IMR-90 (cell line): Measurements from ENCODE around the gene GATA2. TPM values are rescaled to one million over a fixed set of nuclear protein-coding genes. Genes with fewer than 3 reads are reported as not detected.

Experiments
- ATAC-seq: fragments of 200-7000 bp; cut with Tn5 transposase; 2 replicates; pipeline ENCODE4 v1.9.1; 2020; ENCODE audit warnings: low read depth, mild to moderate bottlenecking, moderate library complexity
- BruUV-seq: library from RNA; stranded (reverse); fragments of 400-500 nt; replicated peaks from 2 replicates; lab custom pipeline; 2021; lab: Mats Ljungman, UMichigan
- CTCF ChIA-PET: fragments of 300-600 bp; formaldehyde crosslinking; extraction: SDS; loops from one replicate; lab custom pipeline; 2021; ENCODE audit warnings: antibody characterized with exemption; lab: Yijun Ruan, JAX
- POLR2A ChIA-PET: fragments of 300-600 bp; sonication (Branson Sonifier 250); formaldehyde crosslinking; loops from one replicate; lab custom pipeline; 2022; ENCODE audit warnings: antibody characterized with exemption; ENCODE audit not compliant: unreplicated experiment; lab: Charles Lee
- DNase-seq: peaks from one replicate; pipeline ENCODE4 v3.0.0; 2013
- H2AFZ ChIP-seq: replicated peaks from 2 replicates; pipeline ENCODE3; 2013; ENCODE audit warnings: low read length, mild to moderate bottlenecking; ENCODE audit not compliant: poor library complexity
- H2AK5ac ChIP-seq: 2 replicates; pipeline ENCODE4 v1.6.1; 2013; ENCODE audit warnings: low read depth, low read length, inconsistent platforms
- H2AK9ac ChIP-seq: replicated peaks from 2 replicates; pipeline ENCODE3; 2013; ENCODE audit warnings: mild to moderate bottlenecking, low read depth, low read length, moderate library complexity; ENCODE audit not compliant: poor library complexity
- H2BK120ac ChIP-seq: 2 replicates; pipeline ENCODE4 v1.6.1; 2013; ENCODE audit warnings: low read depth, low read length, inconsistent platforms
- H2BK15ac ChIP-seq: 3 replicates; pipeline ENCODE4 v1.6.1; 2013; ENCODE audit warnings: low read depth, low read length, inconsistent platforms
- H2BK20ac ChIP-seq: 2 replicates; pipeline ENCODE4 v1.6.1; 2013; ENCODE audit warnings: low read depth, mild to moderate bottlenecking, inconsistent platforms, low read length, moderate library complexity
- H2BK5ac ChIP-seq: 2 replicates; pipeline ENCODE4 v1.6.1; 2013; ENCODE audit warnings: mild to moderate bottlenecking, low read depth, low read length, inconsistent platforms; ENCODE audit not compliant: poor library complexity, severe bottlenecking
- H3K14ac ChIP-seq: replicated peaks from 2 replicates; pipeline ENCODE4 v1.6.1; 2013; ENCODE audit warnings: low read depth, low read length, inconsistent platforms
- H3K18ac ChIP-seq: 2 replicates; pipeline ENCODE4 v1.6.1; 2013; ENCODE audit warnings: low read depth, low read length, control low read depth
- H3K23ac ChIP-seq: 2 replicates; pipeline ENCODE4 v1.6.1; 2013; ENCODE audit warnings: low read depth, low read length, inconsistent platforms
- H3K27ac ChIP-seq: 2 replicates; pipeline ENCODE4 v1.5.1; 2013; ENCODE audit warnings: mild to moderate bottlenecking, control low read depth, low read length; ENCODE audit not compliant: insufficient read depth
- H3K27me3 ChIP-seq: 2 replicates; pipeline ENCODE4 v1.6.1; 2013; ENCODE audit warnings: low read length; ENCODE audit not compliant: control insufficient read depth, insufficient read depth
- H3K36me3 ChIP-seq: 2 replicates; pipeline ENCODE4 v1.6.1; 2013; ENCODE audit warnings: low read length, mixed read lengths; ENCODE audit not compliant: control insufficient read depth, insufficient read depth
- H3K4ac ChIP-seq: 2 replicates; pipeline ENCODE4 v1.6.1; 2013; ENCODE audit warnings: low read depth, low read length, inconsistent platforms
- H3K4me1 ChIP-seq: 2 replicates; pipeline ENCODE4 v1.6.1; 2013; ENCODE audit warnings: low read length, mixed read lengths; ENCODE audit not compliant: control insufficient read depth, insufficient read depth
- H3K4me2 ChIP-seq: 2 replicates; pipeline ENCODE4 v1.6.1; 2013; ENCODE audit warnings: low read depth, mild to moderate bottlenecking, control low read depth, low read length, moderate library complexity
- H3K4me3 ChIP-seq: 2 replicates; pipeline ENCODE4 v1.5.1; 2013; ENCODE audit warnings: low read depth, mild to moderate bottlenecking, control low read depth, low read length, moderate library complexity; ENCODE audit not compliant: insufficient read depth
- H3K56ac ChIP-seq: 2 replicates; pipeline ENCODE4 v1.6.1; 2013; ENCODE audit warnings: low read length, inconsistent platforms; ENCODE audit not compliant: insufficient read depth; ENCODE audit errors: extremely low read depth
- H3K79me1 ChIP-seq, 2 experiments: 2 replicates each; pipeline ENCODE4 v1.6.1; 2013; ENCODE audit warnings: low read length in 2 of 2, inconsistent platforms in 1 of 2, low read depth in 1 of 2
- H3K9ac ChIP-seq: 2 replicates; pipeline ENCODE4 v1.6.1; 2013; ENCODE audit warnings: low read depth, low read length, control low read depth
- H3K9me1 ChIP-seq: 2 replicates; pipeline ENCODE4 v1.6.1; 2013; ENCODE audit warnings: low read length, inconsistent platforms; ENCODE audit not compliant: insufficient read depth
- H3K9me3 ChIP-seq: 2 replicates; pipeline ENCODE4 v1.6.1; 2013; ENCODE audit warnings: low read length; ENCODE audit not compliant: control insufficient read depth, insufficient read depth
- H4K20me1 ChIP-seq: 2 replicates; pipeline ENCODE4 v1.6.1; 2013; ENCODE audit warnings: low read length, inconsistent platforms; ENCODE audit not compliant: insufficient read depth
- H4K5ac ChIP-seq: 2 replicates; pipeline ENCODE4 v1.6.1; 2013; ENCODE audit warnings: mild to moderate bottlenecking, low read depth, low read length, control low read depth
- H4K8ac ChIP-seq, 2 experiments: 2 replicates each; pipeline ENCODE4 v1.6.1; 2013; ENCODE audit warnings: low read depth in 2 of 2, low read length in 2 of 2, control low read depth in 1 of 2, inconsistent platforms in 1 of 2
- H4K91ac ChIP-seq: 2 replicates; pipeline ENCODE4 v1.6.1; 2013; ENCODE audit warnings: low read depth, low read length, inconsistent platforms; ENCODE audit not compliant: insufficient read depth
- BHLHE40 ChIP-seq: fragments of 150-350 bp; IDR thresholded peaks from 2 replicates; pipeline ENCODE4 v1.6.1; 2016; ENCODE audit warnings: mild to moderate bottlenecking, low read depth, low read length
- CEBPB ChIP-seq: IDR thresholded peaks from 2 replicates; pipeline ENCODE4 v1.6.1; 2012; ENCODE audit warnings: low read depth, low read length, improper control_type of control experiment
- CHD1 ChIP-seq: IDR thresholded peaks from 2 replicates; pipeline ENCODE4 v1.6.1; 2012; ENCODE audit warnings: low read depth, low read length, improper control_type of control experiment
- CTCF ChIP-seq: conservative IDR thresholded peaks from 2 replicates; pipeline ENCODE4 v1.5.1; 2012; ENCODE audit warnings: mild to moderate bottlenecking, low read depth, low read length, improper control_type of control experiment
- ELK1 ChIP-seq: fragments of 150-350 bp; IDR thresholded peaks from 2 replicates; pipeline ENCODE4 v1.6.1; 2016; ENCODE audit warnings: low read depth, mild to moderate bottlenecking, low read length, moderate library complexity, borderline replicate concordance
- FOS ChIP-seq: fragments of 150-350 bp; IDR thresholded peaks from 2 replicates; pipeline ENCODE4 v1.6.1; 2016; ENCODE audit warnings: low read depth, low read length
- MAFK ChIP-seq: IDR thresholded peaks from 2 replicates; pipeline ENCODE4 v1.6.1; 2012; ENCODE audit warnings: low read depth, low read length, improper control_type of control experiment
- MAZ ChIP-seq: IDR thresholded peaks from 2 replicates; pipeline ENCODE4 v1.6.1; 2012; ENCODE audit warnings: low read depth, mild to moderate bottlenecking, low read length, improper control_type of control experiment, moderate library complexity, borderline replicate concordance
- MXI1 ChIP-seq: IDR thresholded peaks from 2 replicates; pipeline ENCODE4 v1.6.1; 2012; ENCODE audit warnings: low read depth, mild to moderate bottlenecking, low read length, moderate library complexity, borderline replicate concordance
- NFE2L2 ChIP-seq: fragments of 150-350 bp; IDR thresholded peaks from 2 replicates; pipeline ENCODE4 v1.6.1; 2016; ENCODE audit warnings: low read depth, mild to moderate bottlenecking, low read length
- POLR2A ChIP-seq: IDR thresholded peaks from 2 replicates; pipeline ENCODE4 v1.6.1; 2012; ENCODE audit warnings: mild to moderate bottlenecking, low read depth, low read length
- RAD21 ChIP-seq: IDR thresholded peaks from 2 replicates; pipeline ENCODE4 v1.6.1; 2012; ENCODE audit warnings: low read length, improper control_type of control experiment
- RCOR1 ChIP-seq: IDR thresholded peaks from 2 replicates; pipeline ENCODE4 v1.6.1; 2012; ENCODE audit warnings: mild to moderate bottlenecking, low read length, improper control_type of control experiment; ENCODE audit not compliant: insufficient replicate concordance
- RFX5 ChIP-seq: IDR thresholded peaks from 2 replicates; pipeline ENCODE4 v1.8.0; 2012; ENCODE audit warnings: low read depth, mild to moderate bottlenecking, low read length, moderate library complexity
- SMC3 ChIP-seq: fragments of 150-350 bp; IDR thresholded peaks from 2 replicates; pipeline ENCODE4 v1.6.1; 2016; ENCODE audit warnings: low read depth, mild to moderate bottlenecking, antibody characterized with exemption, low read length, moderate library complexity
- USF2 ChIP-seq: fragments of 150-350 bp; IDR thresholded peaks from 2 replicates; pipeline ENCODE4 v1.6.1; 2017; ENCODE audit warnings: mild to moderate bottlenecking, antibody characterized with exemption, low read length, low read depth
- WGBS, 2 experiments: methylation state at CpG; one replicate each; pipeline versions ENCODE4 v1.1.5 to v1.1.7; 2013; ENCODE audit warnings: missing lambda C conversion rate in 2 of 2; ENCODE audit not compliant: insufficient read length in 1 of 2; ENCODE audit errors: extremely low coverage in 2 of 2; 5-methylcytosine and 5-hydroxymethylcytosine counted together
- dilution Hi-C: fragments of 300-500 bp; cut with HindIII; formaldehyde crosslinking; loops from one replicate; pipeline ENCODE4 v1.14.3; 2018; ENCODE audit warnings: low sequenced_read_pairs; ENCODE audit not compliant: unreplicated experiment
- in situ Hi-C: fragments of 300-500 bp; cut with MboI; formaldehyde crosslinking; loops from 3 replicates; pipeline ENCODE4 v1.14.3; 2019; ENCODE audit warnings: low sequenced_read_pairs, inconsistent platforms, mixed read lengths
- intact Hi-C: fragments of 100-400 bp; cut with micrococcal nuclease; formaldehyde crosslinking; loops from 2 replicates; pipeline ENCODE4 v1.10.0; 2022
- polyA plus RNA-seq, 3 experiments: library from polyadenylated mRNA; depleted of rRNA; stranded (reverse); fragments of >200 nt; gene quantifications; 2 replicates each; pipeline ENCODE4 v1.2.3, GENCODE V29; 2012; ENCODE audit warnings: low replicate concordance in 1 of 3
- total RNA-seq: library from RNA; depleted of rRNA; stranded (reverse); fragments of >200 nt; gene quantifications from 2 replicates; pipeline ENCODE4 v1.2.3, GENCODE V29; 2012

GATA2 gene
- total and polyA plus RNA-seq, 2 of the 4 experiments (the other 2 are of a cell fraction), result 2.2 to 13.5 TPM

- H3K27me3 ChIP-seq, result peaks cover 58% of the 10 kb centered on the region
- no peaks in the 10 kb centered on the region for H3K9me3 ChIP-seq
- H3K36me3 ChIP-seq, result no peaks in the 10 kb centered on the region
- no peak overlapping the region for H3K4ac ChIP-seq
- no peaks in the 10 kb centered on the region for H3K9me1 ChIP-seq
- ATAC-seq (no peak), DNase-seq (no peak)
- no peaks in the 10 kb centered on the region; the same call in none of the 2 replicates for H4K20me1 ChIP-seq
- peaks cover 2% of the 10 kb centered on the region; the same call in 1 of the 2 replicates for H3K4me1 ChIP-seq
- no peak overlapping the region for H2BK120ac ChIP-seq
- no peak overlapping the region for H4K8ac ChIP-seq
- H4K5ac ChIP-seq, result no peak overlapping the region
- H3K4me2 ChIP-seq, result no peak overlapping the region
- H3K18ac ChIP-seq, result no peak overlapping the region
- no peak overlapping the region for H2BK5ac ChIP-seq
- no peak overlapping the region for H3K9ac ChIP-seq
- dilution Hi-C loops, result no loop called here
- in situ Hi-C loops, result loop anchor here (5.0 kb wide), 1 partner anchor 72 kb away; no protein-coding TSS in a partner anchor
- H3K79me1 ChIP-seq, result no peaks in the 10 kb centered on the region
- H3K27ac ChIP-seq, result no peak overlapping the region
- H3K56ac ChIP-seq, result no peak overlapping the region
- H3K4me3 ChIP-seq, result no peak overlapping the region
- POLR2A ChIA-PET, result no interaction called here
- H2AK9ac ChIP-seq, result no peak overlapping the region
- no peak for TF ChIP-seq NFE2L2
- TF ChIP-seq RAD21, result no peak
- no peak for TF ChIP-seq ELK1
- no peak for TF ChIP-seq POLR2A
- TF ChIP-seq RCOR1, result no peak
- no peak for TF ChIP-seq FOS
- no peak for TF ChIP-seq MAFK
- no peak for TF ChIP-seq CTCF
- no peak for TF ChIP-seq CEBPB
- TF ChIP-seq USF2, result no peak
- TF ChIP-seq MAZ, result no peak
- no peak for TF ChIP-seq MXI1
- no peak for TF ChIP-seq SMC3
- TF ChIP-seq BHLHE40, result no peak
- TF ChIP-seq RFX5, result no peak
- no peak for TF ChIP-seq CHD1
- no TSS peak for BruUV-seq
- CTCF ChIA-PET, result no interaction called here
- no peak overlapping the region for H3K14ac ChIP-seq
- 64% methylated on average over 6 of the region's 10 CpGs; no CpG with 5 or more reads in 1 of the 2 experiments for WGBS, 2 experiments
- H2AK5ac ChIP-seq, result no peak overlapping the region
- no peak overlapping the region for H4K91ac ChIP-seq
- no peak overlapping the region for H2BK20ac ChIP-seq
- H2BK15ac ChIP-seq, result no peak overlapping the region
- no peak overlapping the region for H3K23ac ChIP-seq
- intact Hi-C loops, result no loop called here
- H2AFZ ChIP-seq, result no peak overlapping the region
Observed at GRCh38 chr3:128430301-128430700, 62.7 kb downstream of the GATA2 start.
